Ishikawa (cell line): ENCODE measurements around the gene ZNF507.

Source experiments
- CEBPB ChIP-seq: IDR thresholded peaks from 2 replicates; pipeline ENCODE4 v1.6.1; 2012
- CREB1 ChIP-seq: IDR thresholded peaks from 2 replicates; pipeline ENCODE4 v1.6.1; 2012; ENCODE audit warnings: low read depth
- EGR1 ChIP-seq: IDR thresholded peaks from 2 replicates; pipeline ENCODE4 v1.6.1; 2012
- EP300 ChIP-seq: IDR thresholded peaks from 2 replicates; pipeline ENCODE4 v1.6.1; 2012; ENCODE audit warnings: borderline replicate concordance
- FOXM1 ChIP-seq: IDR thresholded peaks from 2 replicates; pipeline ENCODE4 v1.6.1; 2012; ENCODE audit warnings: low read depth, borderline replicate concordance
- MAX ChIP-seq: IDR thresholded peaks from 2 replicates; pipeline ENCODE4 v1.6.1; 2012
- NFIC ChIP-seq: IDR thresholded peaks from 2 replicates; pipeline ENCODE4 v1.6.1; 2012
- RAD21 ChIP-seq: IDR thresholded peaks from 2 replicates; pipeline ENCODE4 v1.6.1; 2012; ENCODE audit warnings: low read depth
- REST ChIP-seq: IDR thresholded peaks from 2 replicates; pipeline ENCODE4 v1.6.1; 2012; ENCODE audit warnings: low read depth, mild to moderate bottlenecking
- TAF1 ChIP-seq: IDR thresholded peaks from 2 replicates; pipeline ENCODE4 v1.6.1; 2012; ENCODE audit warnings: low read depth, mild to moderate bottlenecking
- TCF12 ChIP-seq: IDR thresholded peaks from 2 replicates; pipeline ENCODE4 v1.6.1; 2012; ENCODE audit warnings: low read depth
- TEAD4 ChIP-seq: IDR thresholded peaks from 2 replicates; pipeline ENCODE4 v1.6.1; 2012
- USF1 ChIP-seq: IDR thresholded peaks from 2 replicates; pipeline ENCODE4 v1.6.1; 2012
- YY1 ChIP-seq: IDR thresholded peaks from 2 replicates; pipeline ENCODE4 v1.6.1; 2012; ENCODE audit warnings: low read depth
- ZBTB7A ChIP-seq: IDR thresholded peaks from 2 replicates; pipeline ENCODE4 v1.6.1; 2012; ENCODE audit warnings: low read depth

The ZNF507 gene

GRCh38 chr19:32303193-32303592 is 42.2 kb upstream of the ZNF507 start:
- no peak for TF ChIP-seq TEAD4
- TF ChIP-seq FOXM1, result no peak
- TF ChIP-seq CEBPB, result no peak
- TF ChIP-seq NFIC, result no peak
- TF ChIP-seq TAF1, result no peak
- TF ChIP-seq MAX, result no peak
- no peak for TF ChIP-seq EP300

- TF ChIP-seq EP300 (no peak), REST (no peak), ZBTB7A (no peak), RAD21 (no peak)
Measured at GRCh38 chr19:32307591-32307990, 37.8 kb upstream of the ZNF507 start.

- no peak for TF ChIP-seq ZBTB7A
- no peak for TF ChIP-seq CREB1
- no peak for TF ChIP-seq RAD21
- TF ChIP-seq TEAD4, result no peak
- no peak for TF ChIP-seq NFIC
- TF ChIP-seq REST, result no peak
- no peak for TF ChIP-seq FOXM1
- no peak for TF ChIP-seq TCF12
Measured at GRCh38 chr19:32308431-32309077, 36.9 kb upstream of the ZNF507 start.

GRCh38 chr19:32309711-32310390 is 35.6 kb upstream of the ZNF507 start:
- TF ChIP-seq NFIC, result no peak
- TF ChIP-seq USF1, result no peak
- no peak for TF ChIP-seq TAF1
- no peak for TF ChIP-seq MAX
- TF ChIP-seq CEBPB, result no peak
- no peak for TF ChIP-seq EP300
- no peak for TF ChIP-seq RAD21
- TF ChIP-seq CREB1, result no peak
- TF ChIP-seq FOXM1, result no peak
- TF ChIP-seq TCF12, result no peak
- TF ChIP-seq EGR1, result no peak
- no peak for TF ChIP-seq TEAD4
- no peak for TF ChIP-seq ZBTB7A
- no peak for TF ChIP-seq YY1

- TF ChIP-seq USF1 (no peak), REST (no peak), TCF12 (no peak), CREB1 (no peak), CEBPB (no peak), FOXM1 (no peak)
Measured at GRCh38 chr19:32311371-32311770, 34.0 kb upstream of the ZNF507 start.
